HepG2 (cell line): ENCODE measurements around the gene PSMB10. TPM values are rescaled to one million over a fixed set of nuclear protein-coding genes. Genes with fewer than 3 reads are reported as not detected.

ENCODE experiments used
- ETV5 ChIP-seq: IDR thresholded peaks from 2 replicates; pipeline ENCODE4 v1.6.1; 2018; ENCODE audit warnings: missing biosample characterization, missing genetic modification reagents, inconsistent platforms, borderline replicate concordance
- ISL2 ChIP-seq: sonication (generic); formaldehyde crosslinking; IDR thresholded peaks from 2 replicates; pipeline ENCODE4 v1.5.0; 2020; ENCODE audit warnings: missing genetic modification reagents
- KAT7 ChIP-seq: IDR thresholded peaks from 2 replicates; pipeline ENCODE4 v1.6.1; 2018; ENCODE audit warnings: borderline replicate concordance, missing compliant biosample characterization
- STAT5B ChIP-seq: sonication (generic); formaldehyde crosslinking; IDR thresholded peaks from 2 replicates; pipeline ENCODE4 v1.4.0; 2020; ENCODE audit warnings: missing genetic modification reagents
- ZFX ChIP-seq: sonication (generic); formaldehyde crosslinking; IDR thresholded peaks from 2 replicates; pipeline ENCODE4 v1.4.0; 2020; ENCODE audit warnings: mild to moderate bottlenecking, low read depth, missing genetic modification reagents, moderate library complexity
- ZNF563 ChIP-seq: sonication (generic); formaldehyde crosslinking; IDR thresholded peaks from 2 replicates; pipeline ENCODE4 v1.8.0; 2022; ENCODE audit warnings: mild to moderate bottlenecking, moderate library complexity, missing genetic modification reagents
- ZNF572 ChIP-seq: sonication (generic); formaldehyde crosslinking; IDR thresholded peaks from 2 replicates; pipeline ENCODE4 v1.5.1; 2020; ENCODE audit warnings: mild to moderate bottlenecking, missing genetic modification reagents
- ZNF616 ChIP-seq: sonication (generic); formaldehyde crosslinking; IDR thresholded peaks from 2 replicates; pipeline ENCODE4 v1.5.0; 2020; ENCODE audit warnings: low read depth, mild to moderate bottlenecking, missing genetic modification reagents
- ZNF720 ChIP-seq: sonication (generic); formaldehyde crosslinking; IDR thresholded peaks from 2 replicates; pipeline ENCODE4 v1.4.0; 2020; ENCODE audit warnings: missing genetic modification reagents
- ZNF749 ChIP-seq: sonication (generic); formaldehyde crosslinking; IDR thresholded peaks from 2 replicates; pipeline ENCODE4 v1.8.0; 2022; ENCODE audit warnings: mild to moderate bottlenecking, missing genetic modification reagents, moderate library complexity, borderline replicate concordance
- ZNF883 ChIP-seq: sonication (generic); formaldehyde crosslinking; IDR thresholded peaks from 2 replicates; pipeline ENCODE4 v1.5.1; 2020; ENCODE audit warnings: mild to moderate bottlenecking, missing genetic modification reagents; ENCODE audit errors: not compliant biosample characterization
- polyA plus RNA-seq, 8 experiments: library from polyadenylated mRNA; depleted of rRNA in 3 of 8; stranded (reverse) in 7 of 8; unstranded in 1 of 8; fragments of >200 nt; fragmentation: Illumina TruSeq in 4 of 8; extraction: Trizol in 4 of 8; gene quantifications; 2 replicates each; pipeline versions ENCODE4 v1.2.1 to v1.2.3, GENCODE V29; 2011 to 2016; ENCODE audit warnings: low read depth in 4 of 8, missing spikeins in 1 of 8, mixed read lengths in 1 of 8; ENCODE audit not compliant: insufficient read depth in 1 of 8
- total RNA-seq, 5 experiments: library from RNA; depleted of rRNA; stranded (reverse); fragments of >200 nt; fragmentation: Illumina TruSeq; extraction: Trizol; gene quantifications; 2 replicates each; pipeline ENCODE4 v1.2.3, GENCODE V29; 2016; ENCODE audit warnings: low read depth in 1 of 5
- TF ChIP-seq, protein P1 (sequence below): sonication (generic); formaldehyde crosslinking; IDR thresholded peaks from 2 replicates; pipeline ENCODE4 v1.5.1; 2020; ENCODE audit warnings: mild to moderate bottlenecking, moderate library complexity, missing genetic modification reagents
- TF ChIP-seq, protein P2 (sequence below): sonication (generic); formaldehyde crosslinking; IDR thresholded peaks from 2 replicates; pipeline ENCODE4 v1.8.0; 2022; ENCODE audit warnings: missing genetic modification reagents, mild to moderate bottlenecking, moderate library complexity, borderline replicate concordance
- TF ChIP-seq, protein P3 (sequence below): sonication (generic); formaldehyde crosslinking; IDR thresholded peaks from 2 replicates; pipeline ENCODE4 v1.8.0; 2022; ENCODE audit warnings: mild to moderate bottlenecking, missing genetic modification reagents
- TF ChIP-seq, protein P4 (sequence below): sonication (generic); formaldehyde crosslinking; IDR thresholded peaks from 2 replicates; pipeline ENCODE4 v1.4.0; 2020; ENCODE audit warnings: missing genetic modification reagents
- TF ChIP-seq, protein P5 (sequence below): sonication (generic); formaldehyde crosslinking; IDR thresholded peaks from 2 replicates; pipeline ENCODE4 v1.5.0; 2020; ENCODE audit warnings: mild to moderate bottlenecking, missing genetic modification reagents

Gene PSMB10
- total and polyA plus RNA-seq, 2 of the 13 experiments (the other 11 are each of a cell fraction or from before 2014, with no cell fraction given): 12.7 to 65.9 TPM

DNA sequence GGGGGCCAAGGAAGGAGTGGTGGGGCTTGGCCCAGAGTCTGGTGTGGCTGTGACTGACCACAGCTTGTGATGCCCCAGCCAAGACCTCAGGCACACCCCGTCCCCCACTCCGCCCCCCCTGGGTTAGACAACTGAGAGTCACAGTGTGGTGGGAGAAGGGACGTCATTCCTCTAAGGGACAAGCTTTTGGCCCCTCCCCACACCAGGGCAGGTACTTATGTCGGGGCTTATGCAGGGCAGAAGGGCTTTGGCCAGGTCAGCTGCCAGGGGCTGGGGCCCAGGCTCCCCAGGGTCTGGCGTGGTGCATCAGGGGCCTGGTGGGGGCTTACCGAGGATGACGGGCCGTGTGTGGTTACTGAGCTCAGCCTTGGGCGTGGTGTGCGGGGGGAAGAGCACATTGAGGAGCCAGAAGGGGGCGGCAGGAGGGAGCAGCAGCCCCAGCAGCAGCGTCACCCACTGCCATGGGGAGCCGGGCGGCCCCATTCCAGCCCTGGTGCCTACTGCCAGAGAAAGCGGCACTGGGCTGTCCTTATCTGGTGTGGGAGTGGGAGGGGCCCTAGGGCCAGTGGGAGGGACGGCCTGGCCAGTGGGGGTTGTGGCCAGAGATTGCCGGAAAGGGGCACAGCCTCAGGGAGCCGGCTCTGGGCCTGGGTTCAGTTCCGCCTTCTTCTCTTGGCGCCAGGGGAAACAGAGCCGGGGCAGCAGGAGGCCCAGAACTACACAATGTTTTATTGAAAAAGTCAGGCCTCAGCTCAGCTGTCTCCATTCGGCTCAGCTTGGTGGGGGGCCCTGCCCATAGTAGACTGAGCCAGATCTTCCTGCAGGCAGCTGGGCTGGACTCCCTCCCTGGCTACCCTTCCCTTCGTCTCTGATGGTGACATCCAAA, 7.2 kb upstream of the PSMB10 start, which contains the start of gene LCAT (continued):
- TF ChIP-seq ZNF883 (CRISPR knock-in tag) (peak; percentile 71), ZNF563 (CRISPR knock-in tag) (peak; percentile 61; the same call in 1 of the 2 replicates), ISL2 (CRISPR knock-in tag) (peak; percentile 41; the same call in 1 of the 2 replicates), ZFX (peak; percentile 81; the same call in 1 of the 2 replicates), STAT5B (peak; percentile 52), KAT7 (CRISPR knock-in tag) (peak; percentile 48; the same call in 1 of the 2 replicates), ZNF572 (CRISPR knock-in tag) (peak; percentile 96), ZNF616 (CRISPR knock-in tag) (peak; percentile 75; the same call in 1 of the 2 replicates), ZNF720 (CRISPR knock-in tag) (0 out of 2 replicates have a peak, but pooled peaks have one; percentile 63), ETV5 (CRISPR knock-in tag) (peak; percentile 54), ZNF749 (CRISPR knock-in tag) (no peak)
- TF ChIP-seq, protein P1, sequence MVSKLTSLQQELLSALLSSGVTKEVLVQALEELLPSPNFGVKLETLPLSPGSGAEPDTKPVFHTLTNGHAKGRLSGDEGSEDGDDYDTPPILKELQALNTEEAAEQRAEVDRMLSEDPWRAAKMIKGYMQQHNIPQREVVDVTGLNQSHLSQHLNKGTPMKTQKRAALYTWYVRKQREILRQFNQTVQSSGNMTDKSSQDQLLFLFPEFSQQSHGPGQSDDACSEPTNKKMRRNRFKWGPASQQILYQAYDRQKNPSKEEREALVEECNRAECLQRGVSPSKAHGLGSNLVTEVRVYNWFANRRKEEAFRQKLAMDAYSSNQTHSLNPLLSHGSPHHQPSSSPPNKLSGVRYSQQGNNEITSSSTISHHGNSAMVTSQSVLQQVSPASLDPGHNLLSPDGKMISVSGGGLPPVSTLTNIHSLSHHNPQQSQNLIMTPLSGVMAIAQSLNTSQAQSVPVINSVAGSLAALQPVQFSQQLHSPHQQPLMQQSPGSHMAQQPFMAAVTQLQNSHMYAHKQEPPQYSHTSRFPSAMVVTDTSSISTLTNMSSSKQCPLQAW: peak; percentile 48; the same call in 1 of the 2 replicates
- TF ChIP-seq, protein P2, sequence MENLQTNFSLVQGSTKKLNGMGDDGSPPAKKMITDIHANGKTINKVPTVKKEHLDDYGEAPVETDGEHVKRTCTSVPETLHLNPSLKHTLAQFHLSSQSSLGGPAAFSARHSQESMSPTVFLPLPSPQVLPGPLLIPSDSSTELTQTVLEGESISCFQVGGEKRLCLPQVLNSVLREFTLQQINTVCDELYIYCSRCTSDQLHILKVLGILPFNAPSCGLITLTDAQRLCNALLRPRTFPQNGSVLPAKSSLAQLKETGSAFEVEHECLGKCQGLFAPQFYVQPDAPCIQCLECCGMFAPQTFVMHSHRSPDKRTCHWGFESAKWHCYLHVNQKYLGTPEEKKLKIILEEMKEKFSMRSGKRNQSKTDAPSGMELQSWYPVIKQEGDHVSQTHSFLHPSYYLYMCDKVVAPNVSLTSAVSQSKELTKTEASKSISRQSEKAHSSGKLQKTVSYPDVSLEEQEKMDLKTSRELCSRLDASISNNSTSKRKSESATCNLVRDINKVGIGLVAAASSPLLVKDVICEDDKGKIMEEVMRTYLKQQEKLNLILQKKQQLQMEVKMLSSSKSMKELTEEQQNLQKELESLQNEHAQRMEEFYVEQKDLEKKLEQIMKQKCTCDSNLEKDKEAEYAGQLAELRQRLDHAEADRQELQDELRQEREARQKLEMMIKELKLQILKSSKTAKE (CRISPR knock-in tag): peak; percentile 8; the same call in 1 of the 2 replicates
- TF ChIP-seq, protein P3, sequence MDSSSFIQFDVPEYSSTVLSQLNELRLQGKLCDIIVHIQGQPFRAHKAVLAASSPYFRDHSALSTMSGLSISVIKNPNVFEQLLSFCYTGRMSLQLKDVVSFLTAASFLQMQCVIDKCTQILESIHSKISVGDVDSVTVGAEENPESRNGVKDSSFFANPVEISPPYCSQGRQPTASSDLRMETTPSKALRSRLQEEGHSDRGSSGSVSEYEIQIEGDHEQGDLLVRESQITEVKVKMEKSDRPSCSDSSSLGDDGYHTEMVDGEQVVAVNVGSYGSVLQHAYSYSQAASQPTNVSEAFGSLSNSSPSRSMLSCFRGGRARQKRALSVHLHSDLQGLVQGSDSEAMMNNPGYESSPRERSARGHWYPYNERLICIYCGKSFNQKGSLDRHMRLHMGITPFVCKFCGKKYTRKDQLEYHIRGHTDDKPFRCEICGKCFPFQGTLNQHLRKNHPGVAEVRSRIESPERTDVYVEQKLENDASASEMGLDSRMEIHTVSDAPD (CRISPR knock-in tag): peak; percentile 78; the same call in 1 of the 2 replicates
- TF ChIP-seq, protein P4, sequence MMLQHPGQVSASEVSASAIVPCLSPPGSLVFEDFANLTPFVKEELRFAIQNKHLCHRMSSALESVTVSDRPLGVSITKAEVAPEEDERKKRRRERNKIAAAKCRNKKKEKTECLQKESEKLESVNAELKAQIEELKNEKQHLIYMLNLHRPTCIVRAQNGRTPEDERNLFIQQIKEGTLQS (CRISPR knock-in tag): peak; percentile 24; the same call in 1 of the 2 replicates
- TF ChIP-seq, protein P5, sequence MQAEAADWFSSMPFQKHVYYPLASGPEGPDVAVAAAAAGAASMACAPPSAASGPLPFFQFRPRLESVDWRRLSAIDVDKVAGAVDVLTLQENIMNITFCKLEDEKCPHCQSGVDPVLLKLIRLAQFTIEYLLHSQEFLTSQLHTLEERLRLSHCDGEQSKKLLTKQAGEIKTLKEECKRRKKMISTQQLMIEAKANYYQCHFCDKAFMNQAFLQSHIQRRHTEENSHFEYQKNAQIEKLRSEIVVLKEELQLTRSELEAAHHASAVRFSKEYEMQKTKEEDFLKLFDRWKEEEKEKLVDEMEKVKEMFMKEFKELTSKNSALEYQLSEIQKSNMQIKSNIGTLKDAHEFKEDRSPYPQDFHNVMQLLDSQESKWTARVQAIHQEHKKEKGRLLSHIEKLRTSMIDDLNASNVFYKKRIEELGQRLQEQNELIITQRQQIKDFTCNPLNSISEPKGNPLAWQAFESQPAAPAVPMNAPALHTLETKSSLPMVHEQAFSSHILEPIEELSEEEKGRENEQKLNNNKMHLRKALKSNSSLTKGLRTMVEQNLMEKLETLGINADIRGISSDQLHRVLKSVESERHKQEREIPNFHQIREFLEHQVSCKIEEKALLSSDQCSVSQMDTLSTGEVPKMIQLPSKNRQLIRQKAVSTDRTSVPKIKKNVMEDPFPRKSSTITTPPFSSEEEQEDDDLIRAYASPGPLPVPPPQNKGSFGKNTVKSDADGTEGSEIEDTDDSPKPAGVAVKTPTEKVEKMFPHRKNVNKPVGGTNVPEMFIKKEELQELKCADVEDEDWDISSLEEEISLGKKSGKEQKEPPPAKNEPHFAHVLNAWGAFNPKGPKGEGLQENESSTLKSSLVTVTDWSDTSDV (CRISPR knock-in tag): no peak
